ENCODE data around the gene FAM217A. TPM values are rescaled to one million over a fixed set of nuclear protein-coding genes. Genes with fewer than 3 reads are reported as not detected.
"Not testable (repeated sequence)": the region's sequence is repeated elsewhere in the genome, so short reads cannot be mapped to it uniquely, and the experiment has no call there.

The FAM217A gene
- total RNA-seq = not detected

GRCh38 chr6:4078691-4079471, at the start of gene FAM217A:
FAM217A (minus strand) TSS chr6:4079137; CDS start chr6:4077414, 1,723 bp downstream.
- DNase-seq (ENCODE audit: low spot score) (no peak), ATAC-seq (no peak)
- intact Hi-C loops (cut with DNase I) = no loop called here

- no peak for ATAC-seq
- DNase-seq (ENCODE audit: low spot score) = no peak
- intact Hi-C loops (cut with DNase I) = no loop called here
Observed at GRCh38 chr6:4128072-4128471, 49.1 kb upstream of the FAM217A start.

- no peak for DNase-seq (ENCODE audit: low spot score)
- intact Hi-C loops (cut with DNase I) = no loop called here
- ATAC-seq = peak; percentile 86
Observed at GRCh38 chr6:4125933-4126864, 47.3 kb upstream of the FAM217A start.

- ATAC-seq = no peak
- DNase-seq (ENCODE audit: low spot score) = no peak
- intact Hi-C loops (cut with DNase I) = no loop called here
Observed at GRCh38 chr6:4125500-4125899, 46.6 kb upstream of the FAM217A start.

- intact Hi-C loops (cut with DNase I) = no loop called here
- DNase-seq (ENCODE audit: low spot score) = no peak
- ATAC-seq = no peak
Observed at GRCh38 chr6:4124351-4124750, 45.4 kb upstream of the FAM217A start.

- DNase-seq (ENCODE audit: low spot score) (no peak), ATAC-seq (no peak)
- intact Hi-C loops (cut with DNase I) = no loop called here
Observed at GRCh38 chr6:4115741-4116140, 36.8 kb upstream of the FAM217A start.

- no peak for DNase-seq (ENCODE audit: low spot score)
- peak; percentile 89 for ATAC-seq
- intact Hi-C loops (cut with DNase I) = no loop called here
Observed at GRCh38 chr6:4114123-4114522, 35.2 kb upstream of the FAM217A start.

GRCh38 chr6:4113649-4114048, 34.7 kb upstream of the FAM217A start:
- intact Hi-C loops (cut with DNase I) = no loop called here
- no peak for DNase-seq (ENCODE audit: low spot score)
- ATAC-seq = peak; percentile 27

GRCh38 chr6:4112366-4112765, 33.4 kb upstream of the FAM217A start:
- DNase-seq (ENCODE audit: low spot score) (no peak), ATAC-seq (no peak)
- intact Hi-C loops (cut with DNase I) = no loop called here

GRCh38 chr6:4109363-4109815, 30.5 kb upstream of the FAM217A start:
- ATAC-seq = peak; percentile 80
- DNase-seq (ENCODE audit: low spot score); intact Hi-C loops (cut with DNase I): not testable (repeated sequence)

GRCh38 chr6:4108561-4109093, 29.7 kb upstream of the FAM217A start:
- intact Hi-C loops (cut with DNase I) = no loop called here
- DNase-seq (ENCODE audit: low spot score) (no peak), ATAC-seq (no peak)

- intact Hi-C loops (cut with DNase I) = no loop called here
- no peak for DNase-seq (ENCODE audit: low spot score)
- ATAC-seq = no peak
Observed at GRCh38 chr6:4107873-4108272, 28.9 kb upstream of the FAM217A start.

- no peak for DNase-seq (ENCODE audit: low spot score)
- intact Hi-C loops (cut with DNase I) = no loop called here
- ATAC-seq = no peak
Observed at GRCh38 chr6:4105980-4106536, 27.1 kb upstream of the FAM217A start.

GRCh38 chr6:4103929-4104328, 25.0 kb upstream of the FAM217A start:
- intact Hi-C loops (cut with DNase I) = no loop called here
- ATAC-seq = no peak
- DNase-seq (ENCODE audit: low spot score) = no peak

- intact Hi-C loops (cut with DNase I) = no loop called here
- DNase-seq (ENCODE audit: low spot score) (no peak), ATAC-seq (no peak)
Observed at GRCh38 chr6:4102687-4103244, 23.8 kb upstream of the FAM217A start.

GRCh38 chr6:4101298-4101697, 22.4 kb upstream of the FAM217A start:
- ATAC-seq (no peak), DNase-seq (ENCODE audit: low spot score) (no peak)
- intact Hi-C loops (cut with DNase I) = no loop called here

GRCh38 chr6:4100655-4101054, 21.7 kb upstream of the FAM217A start:
- intact Hi-C loops (cut with DNase I) = no loop called here
- no peak for DNase-seq (ENCODE audit: low spot score)
- no peak for ATAC-seq

- intact Hi-C loops (cut with DNase I) = no loop called here
- ATAC-seq = no peak
- DNase-seq (ENCODE audit: low spot score) = no peak
Observed at GRCh38 chr6:4093288-4093687, 14.4 kb upstream of the FAM217A start.

- ATAC-seq = no peak
- no peak for DNase-seq (ENCODE audit: low spot score)
- intact Hi-C loops (cut with DNase I) = no loop called here
Observed at GRCh38 chr6:4091941-4092340, 13.0 kb upstream of the FAM217A start.

Data from sciatic nerve (tissue), 2 donors.